HUES48 (cell line): ENCODE results near the gene SDK1.
"Not testable (repeated sequence)": the region's sequence is repeated elsewhere in the genome, so short reads cannot be mapped to it uniquely, and the experiment has no call there.

Experiments
- H3K27ac ChIP-seq: one replicate; pipeline ENCODE4 v1.7.0; 2013; ENCODE audit warnings: low read depth, low read length, inconsistent platforms
- H3K27me3 ChIP-seq: 2 replicates; pipeline ENCODE4 v1.6.1; 2013; ENCODE audit warnings: mild to moderate bottlenecking, low read length; ENCODE audit not compliant: control insufficient read depth, insufficient read depth
- H3K36me3 ChIP-seq: 2 replicates; pipeline ENCODE4 v1.6.1; 2013; ENCODE audit warnings: low read length; ENCODE audit not compliant: control insufficient read depth, insufficient read depth
- H3K4me1 ChIP-seq: 2 replicates; pipeline ENCODE4 v1.6.1; 2013; ENCODE audit warnings: mild to moderate bottlenecking, low read length; ENCODE audit not compliant: control insufficient read depth, insufficient read depth
- H3K4me3 ChIP-seq: 2 replicates; pipeline ENCODE4 v1.5.1; 2013; ENCODE audit warnings: mild to moderate bottlenecking, low read depth, low read length
- H3K9ac ChIP-seq: 2 replicates; pipeline ENCODE4 v1.6.1; 2013; ENCODE audit warnings: mild to moderate bottlenecking, low read depth, low read length, moderate library complexity
- H3K9me3 ChIP-seq: 2 replicates; pipeline ENCODE4 v1.6.1; 2013; ENCODE audit warnings: low read length; ENCODE audit not compliant: control insufficient read depth, insufficient read depth

Gene SDK1

DNA sequence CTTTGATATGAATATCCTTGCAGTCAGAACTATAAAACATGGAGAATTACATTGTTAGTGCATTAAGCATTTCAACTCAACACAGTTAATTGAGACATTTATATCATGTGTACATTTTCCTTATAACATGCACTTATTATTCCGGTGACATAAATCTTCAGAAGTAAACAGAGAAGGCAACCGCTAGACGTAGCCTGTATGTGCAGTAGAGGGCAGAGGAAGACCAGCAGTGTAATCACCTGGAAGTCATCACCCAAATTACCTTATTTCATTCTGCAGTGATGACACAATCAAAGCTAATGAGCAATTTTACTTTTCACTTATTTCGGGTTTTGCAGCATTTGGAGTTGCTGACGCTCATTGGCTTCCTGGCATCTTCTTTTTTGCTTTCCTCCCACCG is 394.6 kb downstream of the SDK1 start:
- H3K27me3 ChIP-seq, result no peaks in the 10 kb centered on the region
- H3K9me3 ChIP-seq, result no peaks in the 10 kb centered on the region
- H3K4me1 ChIP-seq, result peaks cover 24% of the 10 kb centered on the region
- H3K4me3 ChIP-seq, result no peak overlapping the region
- no peak overlapping the region for H3K27ac ChIP-seq
- no peaks in the 10 kb centered on the region for H3K36me3 ChIP-seq
- no peak overlapping the region for H3K9ac ChIP-seq

DNA sequence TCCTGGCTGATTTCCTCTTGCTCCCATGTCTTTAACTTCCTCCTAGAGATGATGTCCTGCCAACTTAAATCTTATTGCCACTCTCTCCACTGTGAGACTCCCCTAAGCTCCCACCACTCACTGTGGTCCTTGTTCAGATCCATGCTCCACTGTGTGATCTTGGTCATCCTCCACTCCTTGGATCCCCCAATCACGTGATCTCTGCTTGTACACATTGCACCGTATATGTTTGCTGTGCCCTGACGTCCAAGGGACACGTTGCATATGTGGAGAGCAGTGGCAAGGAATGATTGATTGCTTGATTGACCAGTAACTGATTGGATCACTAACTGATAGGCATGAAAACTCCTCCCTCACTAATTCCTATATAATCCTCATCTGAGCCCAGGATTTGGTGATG is 395.1 kb downstream of the SDK1 start:
- H3K4me1 ChIP-seq, result peaks cover 23% of the 10 kb centered on the region
- no peak overlapping the region for H3K9ac ChIP-seq
- H3K9me3 ChIP-seq, result no peaks in the 10 kb centered on the region
- H3K4me3 ChIP-seq, result no peak overlapping the region
- H3K27me3 ChIP-seq, result no peaks in the 10 kb centered on the region
- H3K27ac ChIP-seq, result no peak overlapping the region
- H3K36me3 ChIP-seq, result no peaks in the 10 kb centered on the region

DNA sequence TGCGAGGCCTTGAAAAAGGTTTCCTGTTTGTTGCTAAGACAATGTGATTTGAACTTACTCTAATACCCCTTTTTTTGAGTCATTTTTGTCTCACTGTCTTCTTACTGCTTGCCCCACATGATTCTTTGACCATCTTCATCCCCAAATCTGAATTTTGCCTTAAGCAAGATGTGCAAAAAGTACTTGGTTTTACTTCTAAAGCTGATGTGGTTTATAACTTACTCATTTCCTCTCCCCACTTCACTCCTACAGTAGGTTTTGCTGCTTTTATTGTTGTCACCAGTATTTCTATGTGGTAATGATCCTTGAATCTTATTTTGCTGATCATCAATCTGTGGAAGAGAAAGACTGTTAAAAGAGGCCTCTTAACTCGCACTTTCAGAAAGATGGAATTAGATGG is 396.4 kb downstream of the SDK1 start:
- H3K27me3 ChIP-seq, result no peaks in the 10 kb centered on the region
- H3K27ac ChIP-seq, result no peak overlapping the region
- no peaks in the 10 kb centered on the region for H3K9me3 ChIP-seq
- no peak overlapping the region for H3K9ac ChIP-seq
- no peaks in the 10 kb centered on the region for H3K36me3 ChIP-seq
- H3K4me1 ChIP-seq, result peaks cover 9% of the 10 kb centered on the region; the same call in 1 of the 2 replicates
- H3K4me3 ChIP-seq, result no peak overlapping the region

DNA sequence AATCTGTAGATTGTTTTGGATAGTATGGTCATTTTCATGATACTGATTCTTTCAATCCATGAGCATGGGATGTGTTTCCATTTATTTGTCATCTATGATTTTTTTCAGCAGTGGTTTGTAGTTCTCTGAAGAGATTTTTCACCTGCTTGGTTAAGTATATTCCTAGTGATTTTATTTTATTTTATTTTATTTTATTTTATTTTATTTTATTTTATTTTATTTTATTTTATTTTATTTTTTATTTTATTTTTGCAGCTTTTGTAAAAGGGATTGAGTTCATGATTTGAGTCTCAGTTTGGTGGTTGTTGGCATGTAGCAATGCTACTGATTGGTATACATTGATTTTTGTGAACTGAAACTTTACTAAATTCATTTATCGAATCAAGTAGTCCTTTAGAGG is 404.2 kb downstream of the SDK1 start:
- no peaks in the 10 kb centered on the region for H3K36me3 ChIP-seq
- H3K27ac ChIP-seq, result no peak overlapping the region
- H3K9me3 ChIP-seq, result no peaks in the 10 kb centered on the region
- H3K9ac ChIP-seq, result no peak overlapping the region
- no peaks in the 10 kb centered on the region for H3K4me1 ChIP-seq
- H3K27me3 ChIP-seq, result no peaks in the 10 kb centered on the region
- no peak overlapping the region for H3K4me3 ChIP-seq

DNA sequence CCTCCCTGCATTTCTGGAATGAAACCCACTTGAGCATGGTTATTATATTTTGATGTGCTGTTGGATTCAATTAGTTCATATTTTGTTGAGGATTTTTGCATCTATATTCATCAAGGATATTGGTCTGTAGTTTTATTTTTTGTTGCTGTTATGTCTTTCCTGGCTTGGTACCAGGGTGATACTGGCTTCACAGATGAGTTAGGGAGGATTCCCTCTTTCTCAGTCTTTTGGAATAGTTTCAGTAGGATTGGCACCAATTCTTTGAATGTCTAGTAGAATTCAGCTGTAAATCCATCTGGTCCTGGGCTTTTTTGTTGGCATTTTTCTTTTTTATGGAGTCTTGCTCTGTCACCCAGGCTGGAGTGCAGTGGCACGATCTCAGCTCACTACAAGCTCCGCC is 405.0 kb downstream of the SDK1 start:
- not testable (repeated sequence) for H3K4me3 ChIP-seq, H3K27me3 ChIP-seq, H3K9me3 ChIP-seq, H3K9ac ChIP-seq, H3K27ac ChIP-seq, H3K36me3 ChIP-seq, H3K4me1 ChIP-seq

DNA sequence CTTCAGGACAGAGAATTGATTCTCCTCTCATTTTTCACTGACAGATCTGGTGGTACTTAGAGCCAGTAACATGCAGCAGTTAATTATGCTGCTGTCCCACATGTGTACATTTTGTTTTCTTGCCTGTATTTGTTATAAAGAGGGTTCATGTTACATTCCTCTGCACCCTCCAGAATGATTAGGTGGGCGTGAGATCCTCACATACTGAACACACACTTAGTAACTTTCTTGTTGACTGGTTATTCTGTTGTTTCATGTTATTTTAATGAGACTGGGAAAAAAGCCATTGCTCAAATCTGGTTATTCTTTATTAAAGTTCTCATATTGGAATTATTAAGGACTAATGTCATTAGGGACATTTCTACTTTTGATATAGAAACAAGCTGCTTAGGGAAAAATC is 409.1 kb downstream of the SDK1 start:
- Histone ChIP-seq H3K9ac (no peak overlapping the region), H3K27ac (no peak overlapping the region), H3K9me3 (no peaks in the 10 kb centered on the region), H3K4me1 (no peaks in the 10 kb centered on the region), H3K4me3 (no peak overlapping the region), H3K36me3 (no peaks in the 10 kb centered on the region), H3K27me3 (no peaks in the 10 kb centered on the region)

DNA sequence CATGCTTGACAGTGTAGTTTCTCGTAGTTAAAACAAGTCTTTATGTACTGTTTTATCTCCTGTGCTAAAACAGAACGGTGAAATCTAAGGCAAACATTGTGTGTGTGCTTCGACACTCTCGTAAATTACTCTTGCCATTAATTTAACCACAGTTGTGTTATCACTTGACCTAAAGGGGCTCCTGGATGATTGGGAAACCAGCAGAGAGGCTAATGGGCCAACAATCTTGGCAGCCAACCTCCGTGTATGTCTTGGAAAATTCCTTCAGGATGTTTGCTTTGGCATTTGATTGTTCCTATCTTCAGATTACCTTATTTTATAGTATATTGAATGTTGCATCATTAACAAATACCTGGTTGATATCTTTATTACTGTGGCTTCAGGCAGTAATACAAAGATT is 409.5 kb downstream of the SDK1 start:
- Histone ChIP-seq H3K36me3 (no peaks in the 10 kb centered on the region), H3K27me3 (no peaks in the 10 kb centered on the region), H3K9ac (no peak overlapping the region), H3K27ac (no peak overlapping the region), H3K4me3 (no peak overlapping the region), H3K9me3 (no peaks in the 10 kb centered on the region), H3K4me1 (no peaks in the 10 kb centered on the region)

DNA sequence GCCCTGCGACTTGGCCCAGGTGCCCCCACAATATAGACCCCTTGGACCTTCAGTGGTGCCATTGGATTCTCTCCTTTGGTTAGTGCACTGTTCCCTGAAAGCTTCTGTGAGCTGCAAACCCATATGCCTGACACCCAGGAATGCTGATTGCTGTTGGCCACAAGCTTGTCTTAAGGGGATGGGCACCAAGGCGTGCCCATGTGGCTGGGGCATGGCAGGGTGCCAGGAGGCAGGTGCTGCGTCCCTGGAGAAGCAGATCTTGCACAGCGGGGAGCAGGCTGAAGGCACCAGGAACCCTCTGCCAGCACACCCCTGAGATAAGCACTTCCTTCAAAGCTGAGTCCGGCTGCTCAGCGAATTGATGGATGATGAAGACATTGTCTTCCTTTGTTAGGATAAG is 411.8 kb downstream of the SDK1 start:
- Histone ChIP-seq H3K9ac (no peak overlapping the region), H3K36me3 (no peaks in the 10 kb centered on the region), H3K4me3 (no peak overlapping the region), H3K27ac (no peak overlapping the region), H3K27me3 (no peaks in the 10 kb centered on the region), H3K9me3 (no peaks in the 10 kb centered on the region), H3K4me1 (no peaks in the 10 kb centered on the region)

DNA sequence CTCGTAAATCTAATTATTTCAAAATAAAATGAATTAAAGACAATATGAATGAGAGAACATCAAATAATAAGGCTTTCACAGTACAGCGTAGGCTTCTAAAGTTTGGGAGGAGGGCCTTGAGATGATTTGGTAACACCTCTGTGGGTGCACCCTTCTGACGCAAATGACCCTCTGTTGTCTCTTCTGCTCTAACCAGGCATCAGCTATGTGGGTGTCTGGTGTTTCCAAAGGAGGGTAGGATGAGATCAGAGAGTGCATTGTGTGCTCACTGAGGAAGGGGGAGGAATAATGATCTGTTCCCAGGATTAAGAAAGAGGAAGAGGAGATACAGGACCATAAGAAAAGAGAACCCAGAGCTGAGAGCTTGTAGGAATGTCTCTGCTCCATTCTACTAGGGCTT is 420.4 kb downstream of the SDK1 start:
- Histone ChIP-seq H3K4me1 (peaks cover 18% of the 10 kb centered on the region), H3K27me3 (no peaks in the 10 kb centered on the region), H3K9me3 (no peaks in the 10 kb centered on the region), H3K9ac (no peak overlapping the region), H3K36me3 (no peaks in the 10 kb centered on the region), H3K4me3 (no peak overlapping the region), H3K27ac (no peak overlapping the region)

DNA sequence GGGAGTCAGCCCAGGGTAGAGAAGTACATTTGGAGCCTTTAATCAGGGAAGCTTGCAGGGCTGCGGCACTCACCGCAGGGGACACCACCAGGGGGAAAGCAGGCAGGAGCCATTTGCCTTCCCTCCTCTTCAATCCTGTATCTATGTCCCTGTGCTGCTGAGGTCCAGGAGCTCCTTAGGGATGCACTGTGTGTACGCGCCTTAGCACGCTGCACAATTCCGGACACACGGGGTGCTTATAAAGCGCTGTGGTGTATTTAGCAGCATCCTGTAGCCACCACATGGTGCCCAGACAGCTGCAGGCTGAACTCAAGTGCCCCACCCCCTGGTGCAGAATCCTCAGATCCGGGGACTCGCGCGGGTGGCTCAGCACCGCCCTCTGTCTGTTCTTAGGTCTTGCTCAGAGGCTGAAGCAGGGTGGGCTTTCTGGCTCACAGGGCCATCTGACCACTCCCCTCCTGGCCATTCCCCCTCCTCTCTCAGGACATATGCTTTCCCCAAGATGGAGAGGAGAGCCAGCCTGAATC is 421.4 kb downstream of the SDK1 start:
- H3K4me3 ChIP-seq, result no peak overlapping the region; the same call in 1 of the 2 replicates
- no peaks in the 10 kb centered on the region for H3K36me3 ChIP-seq
- peaks cover 18% of the 10 kb centered on the region for H3K4me1 ChIP-seq
- no peak overlapping the region for H3K9ac ChIP-seq
- no peaks in the 10 kb centered on the region for H3K27me3 ChIP-seq
- no peaks in the 10 kb centered on the region for H3K9me3 ChIP-seq
- no peak overlapping the region for H3K27ac ChIP-seq

DNA sequence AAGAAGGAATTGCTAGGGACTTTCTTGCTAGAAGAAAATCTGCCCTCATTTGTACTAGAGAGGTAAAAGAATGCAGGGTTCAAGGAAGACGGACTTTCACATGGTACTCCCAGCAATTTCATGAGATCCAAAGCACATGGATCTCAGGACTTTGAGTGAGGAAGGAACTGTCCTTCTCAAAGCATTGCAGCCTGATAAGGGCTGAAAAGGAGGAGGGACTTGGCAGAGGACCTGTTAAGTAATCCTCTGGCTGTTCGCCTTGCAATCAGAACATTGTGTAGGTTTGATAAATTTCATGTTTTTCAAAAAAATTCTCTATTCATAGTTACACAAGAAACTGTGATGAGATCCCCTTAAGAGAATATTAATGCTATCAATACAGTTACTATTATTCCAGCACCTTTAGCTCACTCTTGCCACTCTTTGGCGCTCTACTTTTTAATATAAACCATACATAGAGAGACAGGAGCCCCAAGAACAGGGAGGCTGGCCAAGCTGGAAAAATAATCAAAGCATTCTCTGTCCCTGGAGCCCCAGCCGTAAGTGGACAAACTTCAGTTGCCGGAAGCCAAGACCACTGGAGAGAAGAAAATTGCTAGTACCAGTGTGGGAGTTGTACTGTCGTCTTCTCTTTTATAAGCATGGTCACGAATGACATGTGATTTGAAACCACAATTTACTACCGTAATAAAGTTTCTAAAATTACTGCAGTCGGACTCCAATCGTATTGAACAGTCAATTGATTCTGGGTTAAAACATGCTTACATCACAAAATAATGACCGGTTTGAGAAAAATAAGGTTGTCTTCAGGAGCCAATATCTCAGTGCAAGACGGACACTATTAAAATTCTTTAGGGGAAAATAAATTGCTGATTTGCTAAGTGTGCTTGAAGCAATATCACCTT is 424.4 kb downstream of the SDK1 start:
- H3K27me3 ChIP-seq, result no peaks in the 10 kb centered on the region
- H3K4me3 ChIP-seq, result no peak overlapping the region
- H3K27ac ChIP-seq, result no peak overlapping the region
- H3K9me3 ChIP-seq, result no peaks in the 10 kb centered on the region
- H3K4me1 ChIP-seq, result peaks cover 18% of the 10 kb centered on the region
- no peaks in the 10 kb centered on the region for H3K36me3 ChIP-seq
- no peak overlapping the region for H3K9ac ChIP-seq
